HL-60 (cell line): ENCODE results near the gene PELI2.

Experiments
- DNase-seq, 2 experiments: peaks; one replicate each; pipeline ENCODE4 v3.0.0-alpha.2; 2010 to 2020; ENCODE audit warnings: low read depth in 1 of 2, low spot score in 1 of 2
- H3K27ac ChIP-seq: fragments of 250-450 bp; sonication (Bioruptor Pico); replicated peaks from 2 replicates; pipeline ENCODE4 v1.5.1; 2020; ENCODE audit warnings: mild to moderate bottlenecking, moderate library complexity
- H3K27me3 ChIP-seq: fragments of 250-450 bp; sonication (Bioruptor Pico); 2 replicates; pipeline ENCODE4 v1.5.1; 2021; ENCODE audit warnings: mild to moderate bottlenecking, moderate library complexity; ENCODE audit not compliant: insufficient read depth, poor library complexity, severe bottlenecking
- H3K4me3 ChIP-seq: replicated peaks from 2 replicates; pipeline ENCODE4 v1.5.1; 2011; ENCODE audit warnings: mild to moderate bottlenecking, control low read depth, low read length; ENCODE audit not compliant: insufficient read depth
- GABPA ChIP-seq: IDR thresholded peaks from 2 replicates; pipeline ENCODE4 v1.6.1; 2012; ENCODE audit warnings: low read depth
- POLR2AphosphoS5 ChIP-seq: IDR thresholded peaks from 2 replicates; pipeline ENCODE4 v1.6.1; 2012; ENCODE audit warnings: low read depth
- SPI1 ChIP-seq: IDR thresholded peaks from 2 replicates; pipeline ENCODE4 v1.6.1; 2012; ENCODE audit warnings: low read depth, mild to moderate bottlenecking, borderline replicate concordance
- TF ChIP-seq, protein P1 (sequence below): IDR thresholded peaks from 2 replicates; pipeline ENCODE4 v1.6.1; 2012; ENCODE audit warnings: low read depth; ENCODE audit not compliant: insufficient replicate concordance
- TF ChIP-seq, protein P2 (sequence below): IDR thresholded peaks from one replicate; pipeline ENCODE4 v1.5.1; 2011; ENCODE audit warnings: low read length, control low read depth, inconsistent platforms; ENCODE audit not compliant: insufficient read depth

PELI2 gene

DNA sequence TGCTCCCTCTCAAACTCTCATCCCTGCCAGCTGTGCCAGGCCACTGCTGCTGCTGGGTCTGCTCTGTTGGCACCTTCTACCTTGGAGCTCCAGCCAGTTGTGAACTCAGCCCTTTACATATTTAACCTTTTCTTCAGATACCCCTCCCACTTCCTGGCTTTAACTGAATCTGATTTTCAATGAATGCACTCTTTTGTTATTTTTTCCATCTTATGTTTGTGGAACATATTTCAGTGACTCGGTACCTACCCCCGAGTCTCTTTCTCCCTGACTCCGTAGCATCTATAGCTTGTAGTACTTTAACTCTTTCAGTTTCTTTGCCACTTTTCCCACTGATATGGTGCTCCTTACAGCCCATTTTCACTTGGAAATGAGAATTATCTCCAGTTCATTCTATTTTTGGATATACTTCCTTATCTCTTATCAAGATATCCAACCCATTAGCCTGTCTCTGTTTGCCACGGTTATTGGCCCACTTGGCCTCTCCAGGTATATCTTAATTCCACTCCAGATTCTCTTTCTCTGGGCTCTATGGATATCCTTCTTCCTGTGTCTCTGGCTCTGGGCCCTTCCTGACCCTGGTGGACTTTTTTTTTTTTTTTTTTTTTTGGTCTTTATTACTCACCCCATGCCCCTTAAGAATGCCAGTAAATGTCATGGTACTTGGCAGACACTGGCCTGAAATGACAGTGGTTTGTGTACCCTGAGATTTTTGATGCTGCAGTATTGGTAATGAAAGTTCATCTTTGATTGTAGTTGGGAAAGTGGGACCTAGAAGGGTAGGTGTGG is 62.7 kb downstream of the PELI2 start:
- no peak for DNase-seq
- no peak overlapping the region for H3K27ac ChIP-seq
- TF ChIP-seq SPI1 (no peak), GABPA (no peak), POLR2AphosphoS5 (no peak)
- TF ChIP-seq, protein P1, sequence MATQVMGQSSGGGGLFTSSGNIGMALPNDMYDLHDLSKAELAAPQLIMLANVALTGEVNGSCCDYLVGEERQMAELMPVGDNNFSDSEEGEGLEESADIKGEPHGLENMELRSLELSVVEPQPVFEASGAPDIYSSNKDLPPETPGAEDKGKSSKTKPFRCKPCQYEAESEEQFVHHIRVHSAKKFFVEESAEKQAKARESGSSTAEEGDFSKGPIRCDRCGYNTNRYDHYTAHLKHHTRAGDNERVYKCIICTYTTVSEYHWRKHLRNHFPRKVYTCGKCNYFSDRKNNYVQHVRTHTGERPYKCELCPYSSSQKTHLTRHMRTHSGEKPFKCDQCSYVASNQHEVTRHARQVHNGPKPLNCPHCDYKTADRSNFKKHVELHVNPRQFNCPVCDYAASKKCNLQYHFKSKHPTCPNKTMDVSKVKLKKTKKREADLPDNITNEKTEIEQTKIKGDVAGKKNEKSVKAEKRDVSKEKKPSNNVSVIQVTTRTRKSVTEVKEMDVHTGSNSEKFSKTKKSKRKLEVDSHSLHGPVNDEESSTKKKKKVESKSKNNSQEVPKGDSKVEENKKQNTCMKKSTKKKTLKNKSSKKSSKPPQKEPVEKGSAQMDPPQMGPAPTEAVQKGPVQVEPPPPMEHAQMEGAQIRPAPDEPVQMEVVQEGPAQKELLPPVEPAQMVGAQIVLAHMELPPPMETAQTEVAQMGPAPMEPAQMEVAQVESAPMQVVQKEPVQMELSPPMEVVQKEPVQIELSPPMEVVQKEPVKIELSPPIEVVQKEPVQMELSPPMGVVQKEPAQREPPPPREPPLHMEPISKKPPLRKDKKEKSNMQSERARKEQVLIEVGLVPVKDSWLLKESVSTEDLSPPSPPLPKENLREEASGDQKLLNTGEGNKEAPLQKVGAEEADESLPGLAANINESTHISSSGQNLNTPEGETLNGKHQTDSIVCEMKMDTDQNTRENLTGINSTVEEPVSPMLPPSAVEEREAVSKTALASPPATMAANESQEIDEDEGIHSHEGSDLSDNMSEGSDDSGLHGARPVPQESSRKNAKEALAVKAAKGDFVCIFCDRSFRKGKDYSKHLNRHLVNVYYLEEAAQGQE = no peak
- TF ChIP-seq, protein P2, sequence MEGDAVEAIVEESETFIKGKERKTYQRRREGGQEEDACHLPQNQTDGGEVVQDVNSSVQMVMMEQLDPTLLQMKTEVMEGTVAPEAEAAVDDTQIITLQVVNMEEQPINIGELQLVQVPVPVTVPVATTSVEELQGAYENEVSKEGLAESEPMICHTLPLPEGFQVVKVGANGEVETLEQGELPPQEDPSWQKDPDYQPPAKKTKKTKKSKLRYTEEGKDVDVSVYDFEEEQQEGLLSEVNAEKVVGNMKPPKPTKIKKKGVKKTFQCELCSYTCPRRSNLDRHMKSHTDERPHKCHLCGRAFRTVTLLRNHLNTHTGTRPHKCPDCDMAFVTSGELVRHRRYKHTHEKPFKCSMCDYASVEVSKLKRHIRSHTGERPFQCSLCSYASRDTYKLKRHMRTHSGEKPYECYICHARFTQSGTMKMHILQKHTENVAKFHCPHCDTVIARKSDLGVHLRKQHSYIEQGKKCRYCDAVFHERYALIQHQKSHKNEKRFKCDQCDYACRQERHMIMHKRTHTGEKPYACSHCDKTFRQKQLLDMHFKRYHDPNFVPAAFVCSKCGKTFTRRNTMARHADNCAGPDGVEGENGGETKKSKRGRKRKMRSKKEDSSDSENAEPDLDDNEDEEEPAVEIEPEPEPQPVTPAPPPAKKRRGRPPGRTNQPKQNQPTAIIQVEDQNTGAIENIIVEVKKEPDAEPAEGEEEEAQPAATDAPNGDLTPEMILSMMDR = no peak

DNA sequence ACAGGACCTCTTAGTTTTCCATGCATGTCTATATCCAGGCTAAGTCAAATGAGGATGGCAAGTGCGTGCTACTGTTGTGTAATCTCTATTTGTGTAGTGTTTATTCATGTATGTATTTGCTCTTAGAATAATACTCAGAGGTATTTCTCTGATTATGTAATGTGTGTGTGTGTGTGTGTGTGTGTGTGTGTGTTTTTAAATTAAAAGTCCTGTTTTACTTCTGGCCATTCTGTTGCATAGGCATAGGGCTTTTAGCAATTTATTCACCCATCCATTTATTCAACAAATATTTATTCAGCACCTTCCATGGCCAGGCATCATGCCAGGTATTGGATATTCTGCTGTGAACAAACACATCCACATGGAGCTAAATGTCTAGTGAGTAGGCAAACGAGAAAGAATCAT is 63.5 kb downstream of the PELI2 start:
- no peaks in the 10 kb centered on the region for H3K27me3 ChIP-seq
- no peak for DNase-seq
- no peak overlapping the region for H3K4me3 ChIP-seq
- no peak overlapping the region for H3K27ac ChIP-seq
- TF ChIP-seq POLR2AphosphoS5 = no peak

More for the DNA sequence above, 62.7 kb downstream of the PELI2 start:
- Histone ChIP-seq H3K27me3 (no peaks in the 10 kb centered on the region), H3K4me3 (no peak overlapping the region)

DNA sequence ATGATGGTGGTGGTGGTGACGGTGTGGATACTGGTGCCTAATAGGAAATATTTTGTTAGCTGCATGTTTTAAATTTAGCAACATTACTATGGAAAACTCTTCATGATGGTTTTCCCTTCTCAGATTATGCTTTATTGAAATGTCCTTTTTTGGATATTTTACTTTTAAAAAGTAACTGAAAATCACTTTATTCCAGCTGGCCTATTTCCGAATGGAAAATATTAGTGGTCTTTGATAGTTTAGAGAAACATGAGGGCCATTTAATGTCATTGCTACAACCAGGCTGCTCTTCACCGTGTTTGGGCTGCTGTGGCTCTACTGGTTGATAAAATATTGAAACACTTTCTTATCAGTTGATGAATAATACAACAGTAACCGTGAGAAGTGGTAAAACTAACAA is 64.2 kb downstream of the PELI2 start:
- TF ChIP-seq, protein P1 = no peak
- TF ChIP-seq GABPA = no peak
- TF ChIP-seq, protein P2 = no peak
- DNase-seq = no peak
- Histone ChIP-seq H3K4me3 (no peak overlapping the region), H3K27me3 (no peaks in the 10 kb centered on the region), H3K27ac (no peak overlapping the region)

DNA sequence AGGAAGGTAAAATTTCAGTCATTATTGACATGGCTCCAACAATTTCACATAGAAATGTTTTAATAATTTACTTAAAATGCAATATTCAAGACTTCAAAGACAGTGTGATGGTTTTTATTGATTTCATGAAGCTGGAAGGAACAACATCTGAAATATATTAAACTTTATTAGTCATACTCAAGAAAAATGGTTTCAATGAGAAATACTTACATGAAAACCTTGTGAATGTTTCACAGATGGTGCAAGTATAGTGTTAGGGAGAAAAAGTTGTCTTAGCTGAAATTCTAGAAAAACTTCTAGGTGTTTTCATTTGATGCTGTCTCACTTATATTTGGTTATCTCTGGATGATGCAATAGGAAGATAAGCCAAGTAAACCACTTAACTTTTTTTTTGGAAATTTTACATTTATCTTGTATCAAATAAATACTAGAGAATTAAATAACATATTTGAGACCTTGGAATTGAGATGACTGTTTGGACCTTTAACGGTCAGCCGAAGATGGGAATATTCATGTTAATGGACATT is 65.5 kb downstream of the PELI2 start:
- no peak for TF ChIP-seq GABPA
- no peak for TF ChIP-seq POLR2AphosphoS5
- TF ChIP-seq, protein P1 = no peak
- no peak for TF ChIP-seq SPI1
- TF ChIP-seq, protein P2 = no peak
- Histone ChIP-seq H3K27me3 (no peaks in the 10 kb centered on the region), H3K4me3 (no peak overlapping the region), H3K27ac (no peak overlapping the region)
- no peak for DNase-seq
